ENCODE data around the gene KCNS3.

GRCh38 chr2:17958466-17959092 lies 80.1 kb downstream of the KCNS3 start:
- no peak for TF ChIP-seq CTCF (IDR thresholded peaks at IDR 0.05)
- TF ChIP-seq PBX3 (IDR thresholded peaks at IDR 0.05) = no peak
- no peak for TF ChIP-seq POLR2AphosphoS5 (IDR thresholded peaks at IDR 0.05; ENCODE audit: low read depth, low read length)
- TF ChIP-seq TAF1 (IDR thresholded peaks at IDR 0.05; ENCODE audit: borderline replicate concordance, low read depth, low read length) = no peak
- TF ChIP-seq FOSL2 (IDR thresholded peaks at IDR 0.05; ENCODE audit: borderline replicate concordance, low read depth) = no peak
- TF ChIP-seq EZH2phosphoT487 (IDR thresholded peaks at IDR 0.05; ENCODE audit: borderline replicate concordance, low read depth) = no peak
- TF ChIP-seq CHD2 (IDR thresholded peaks at IDR 0.05; ENCODE audit: low read length, partially characterized antibody) = no peak
